ENCODE measurements around the gene COL4A6.

- TF ChIP-seq RAD21 (IDR thresholded peaks at IDR 0.05; ENCODE audit: insufficient read depth, low read depth, low read length), result no peak
- no peak for TF ChIP-seq BCLAF1 (IDR thresholded peaks at IDR 0.05)
- no peak for TF ChIP-seq CTCF (IDR thresholded peaks at IDR 0.05 in 2 of 3, conservative IDR thresholded peaks at IDR 0.05 in 1 of 3; ENCODE audit: control insufficient read depth in 2 of 3, extremely low read depth in 1 of 3, insufficient read depth in 1 of 3, low read depth in 3 of 3, low read length in 3 of 3)
- TF ChIP-seq EP300 (IDR thresholded peaks at IDR 0.05; ENCODE audit: borderline replicate concordance in 1 of 2, control insufficient read depth in 1 of 2, low read depth in 2 of 2, low read length in 2 of 2), result no peak
- no peak for TF ChIP-seq CREM (IDR thresholded peaks at IDR 0.05; ENCODE audit: low read depth)
- no peak for TF ChIP-seq TBL1XR1 (IDR thresholded peaks at IDR 0.05; ENCODE audit: low read depth, low read length)
- no peak for TF ChIP-seq ASH2L (IDR thresholded peaks at IDR 0.05; ENCODE audit: borderline replicate concordance, low read depth)
- TF ChIP-seq RCOR1 (conservative IDR thresholded peaks at IDR 0.05; ENCODE audit: low read depth, low read length), result no peak
- TF ChIP-seq ZNF274 (IDR thresholded peaks at IDR 0.05; ENCODE audit: insufficient read depth, insufficient read length), result no peak
- TF ChIP-seq ATF3 (IDR thresholded peaks at IDR 0.05; ENCODE audit: borderline replicate concordance, extremely low read depth, low read depth, low read length), result no peak
- TF ChIP-seq E4F1 (IDR thresholded peaks at IDR 0.05; ENCODE audit: borderline replicate concordance, partially characterized antibody), result no peak
These were observed 146.2 kb downstream of the COL4A6 start for GRCh38 chrX:108292053-108292452.
